SU-DHL-6 (cell line): ENCODE results near the gene CCDC85B.

ENCODE experiments used
- CTCF ChIP-seq: fragments of 200-600 bp; sonication (generic); IDR thresholded peaks from one replicate; pipeline ENCODE4 v1.5.1; 2017; ENCODE audit warnings: antibody characterized with exemption, mild to moderate bottlenecking, low read length, moderate library complexity; ENCODE audit not compliant: insufficient read depth, poor library complexity, severe bottlenecking
- EZH2phosphoT487 ChIP-seq: fragments of 200-600 bp; sonication (generic), shearing (Covaris generic); conservative IDR thresholded peaks from 2 replicates; pipeline ENCODE4 v1.6.1; 2018; ENCODE audit warnings: mild to moderate bottlenecking, antibody characterized with exemption, low read length, moderate library complexity, mixed read lengths

GRCh38 chr11:65903068-65903481 is 12.6 kb downstream of the CCDC85B start:
- no peak for TF ChIP-seq CTCF
- TF ChIP-seq EZH2phosphoT487 = no peak
